OCI-LY7 (cell line): Measurements from ENCODE around the gene PSME3IP1.

Source experiments
- CTCF ChIP-seq: fragments of 200-600 bp; sonication (generic); conservative IDR thresholded peaks from 2 replicates; pipeline ENCODE4 v1.5.1; 2014; ENCODE audit warnings: mild to moderate bottlenecking, antibody characterized with exemption, low read length, moderate library complexity, mixed read lengths
- EZH2phosphoT487 ChIP-seq: fragments of 200-600 bp; sonication (generic); IDR thresholded peaks from 2 replicates; pipeline ENCODE4 v1.6.1; 2018; ENCODE audit warnings: low read depth, borderline replicate concordance, mild to moderate bottlenecking, mixed run types, antibody characterized with exemption, low read length, moderate library complexity, mixed read lengths

- TF ChIP-seq CTCF (no peak), EZH2phosphoT487 (no peak)
Observed at GRCh38 chr16:57134982-57135381, 50.9 kb downstream of the PSME3IP1 start.
